Measurements from ENCODE around the gene JADE3. TPM values are rescaled to one million over a fixed set of nuclear protein-coding genes. Genes with fewer than 3 reads are reported as not detected.
"Not testable (repeated sequence)": the region's sequence is repeated elsewhere in the genome, so short reads cannot be mapped to it uniquely, and the experiment has no call there.

Gene JADE3
- polyA plus RNA-seq, 1 donor (not counting 4 experiments of a cell fraction or from before 2014, with no cell fraction given) = 8.2 TPM

DNA sequence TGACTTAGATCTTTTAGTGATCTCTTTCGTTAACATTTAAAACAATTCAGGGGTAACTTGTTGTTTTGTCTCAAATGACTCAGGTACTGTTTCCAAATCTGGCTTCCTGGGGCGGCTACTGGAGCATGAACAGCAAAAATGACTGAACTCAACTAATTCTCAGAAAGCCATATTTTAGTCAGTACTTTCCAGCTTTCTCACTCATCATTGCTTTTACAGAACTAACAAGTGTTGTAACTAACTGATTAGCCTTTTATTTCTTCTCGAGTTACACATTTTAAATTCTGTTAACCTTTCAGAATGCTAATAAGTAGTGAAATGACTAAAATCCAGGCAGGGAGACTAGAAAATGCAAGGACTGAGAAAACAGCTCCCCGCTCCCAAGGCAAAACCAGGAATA is 55.3 kb downstream of the JADE3 start:
- Histone ChIP-seq H3K27ac (ENCODE audit: control insufficient read depth, insufficient read depth, low read length) (no peak overlapping the region), H3K9me3 (ENCODE audit: control insufficient read depth, low read depth, low read length) (no peaks in the 10 kb centered on the region), H3K4me1 (ENCODE audit: control insufficient read depth, extremely low read depth, insufficient read depth, low read length) (peaks cover 11% of the 10 kb centered on the region), H3K4me3 (ENCODE audit: control insufficient read depth in 2 of 3, extremely low read depth in 1 of 3, insufficient read depth in 2 of 3, low read depth in 1 of 3, low read length in 3 of 3) (no peak overlapping the region), H3K9me1 (ENCODE audit: control insufficient read depth, extremely low read depth, insufficient read depth, low read length) (no peaks in the 10 kb centered on the region), H3K27me3 (ENCODE audit: control insufficient read depth, extremely low read depth, insufficient read depth, low read length) (no peaks in the 10 kb centered on the region), H4K20me1 (ENCODE audit: control insufficient read depth, extremely low read depth, insufficient read depth, low read length) (no peaks in the 10 kb centered on the region), H3K9ac (ENCODE audit: control insufficient read depth, extremely low read depth, insufficient read depth, low read length) (no peak overlapping the region), H3K79me2 (ENCODE audit: control insufficient read depth, insufficient read depth, low read length) (no peaks in the 10 kb centered on the region), H3K4me2 (ENCODE audit: control insufficient read depth, extremely low read depth, insufficient read depth, low read depth, low read length) (no peak overlapping the region), H2AFZ (ENCODE audit: control insufficient read depth, low read length) (no peak overlapping the region), H3K36me3 (ENCODE audit: control insufficient read depth in 2 of 2, extremely low read depth in 1 of 2, insufficient read depth in 2 of 2, low read length in 2 of 2) (no peaks in the 10 kb centered on the region)
- TF ChIP-seq EZH2 (IDR thresholded peaks at IDR 0.05; ENCODE audit: low read length) (no peak), CTCF (optimal IDR thresholded peaks at IDR 0.05 in 1 of 3, IDR thresholded peaks at IDR 0.05 in 1 of 3, conservative IDR thresholded peaks at IDR 0.05 in 1 of 3; ENCODE audit: extremely low read depth in 1 of 3, insufficient read depth in 2 of 3, low read length in 3 of 3) (no peak)
- dilution Hi-C loops (cut with MboI; ENCODE audit: extremely low pct_ligation_motif_present, low sequenced_read_pairs) = no loop called here
- DNase-seq (ENCODE audit: low read depth, low spot score) (no peak), FAIRE-seq (no peak)

DNA sequence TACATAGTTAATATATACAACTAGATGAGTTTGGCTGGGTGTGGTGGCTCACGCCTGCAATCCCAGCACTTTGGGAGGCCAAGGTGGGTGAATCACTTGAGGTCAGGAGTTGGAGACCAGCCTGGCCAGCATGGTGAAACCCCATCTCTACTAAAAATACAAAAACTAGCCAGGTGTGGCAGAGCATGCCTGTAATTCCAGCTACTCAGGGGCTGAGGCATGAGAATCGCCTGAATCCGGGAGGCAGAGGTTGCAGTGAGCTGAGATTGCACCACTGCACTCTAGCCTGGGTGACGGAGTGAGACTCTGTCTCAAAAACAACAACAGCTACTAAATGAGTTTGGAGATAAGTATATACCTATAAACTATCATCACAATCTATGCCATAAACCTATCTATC is 64.8 kb downstream of the JADE3 start:
- H3K79me2 ChIP-seq (ENCODE audit: control insufficient read depth, insufficient read depth, low read length); H3K4me1 ChIP-seq (ENCODE audit: control insufficient read depth, extremely low read depth, insufficient read depth, low read length); dilution Hi-C loops (cut with MboI; ENCODE audit: extremely low pct_ligation_motif_present, low sequenced_read_pairs): not testable (repeated sequence)

More for the DNA sequence above, 64.8 kb downstream of the JADE3 start:
- not testable (repeated sequence) for H3K4me3 ChIP-seq (ENCODE audit: control insufficient read depth in 2 of 3, extremely low read depth in 1 of 3, insufficient read depth in 2 of 3, low read depth in 1 of 3, low read length in 3 of 3); H3K9me1 ChIP-seq (ENCODE audit: control insufficient read depth, extremely low read depth, insufficient read depth, low read length); H2AFZ ChIP-seq (ENCODE audit: control insufficient read depth, low read length); H3K4me2 ChIP-seq (ENCODE audit: control insufficient read depth, extremely low read depth, insufficient read depth, low read depth, low read length); H4K20me1 ChIP-seq (ENCODE audit: control insufficient read depth, extremely low read depth, insufficient read depth, low read length); H3K9ac ChIP-seq (ENCODE audit: control insufficient read depth, extremely low read depth, insufficient read depth, low read length); H3K36me3 ChIP-seq (ENCODE audit: control insufficient read depth in 2 of 2, extremely low read depth in 1 of 2, insufficient read depth in 2 of 2, low read length in 2 of 2); H3K9me3 ChIP-seq (ENCODE audit: control insufficient read depth, low read depth, low read length); H3K27me3 ChIP-seq (ENCODE audit: control insufficient read depth, extremely low read depth, insufficient read depth, low read length); DNase-seq (ENCODE audit: low read depth, low spot score); FAIRE-seq; H3K27ac ChIP-seq (ENCODE audit: control insufficient read depth, insufficient read depth, low read length)

Measured in keratinocyte (primary cell).